ENCODE measurements around the gene CORO2B. TPM values are rescaled to one million over a fixed set of nuclear protein-coding genes. Genes with fewer than 3 reads are reported as not detected.

The CORO2B gene
- polyA plus RNA-seq, 1 donor from 2014 or later = 15.1 TPM

GRCh38 chr15:68564173-68564572 lies 14.6 kb upstream of the CORO2B start:
- no peak overlapping the region for H3K27ac ChIP-seq (ENCODE audit: low read length)
- no peaks in the 10 kb centered on the region for H3K9me2 ChIP-seq (ENCODE audit: insufficient read depth, low read length)
- no peak overlapping the region for H3K9ac ChIP-seq (ENCODE audit: low read length)
- TF ChIP-seq EZH2 (IDR thresholded peaks at IDR 0.05; ENCODE audit: borderline replicate concordance, insufficient read depth, low read length, poor library complexity, severe bottlenecking) = no peak
- TF ChIP-seq SMC3 (conservative IDR thresholded peaks at IDR 0.05; ENCODE audit: poor library complexity) = no peak
- no peak for TF ChIP-seq POLR2AphosphoS5 (IDR thresholded peaks at IDR 0.05)
- TF ChIP-seq CTCF (IDR thresholded peaks at IDR 0.05; ENCODE audit: poor library complexity, severe bottlenecking) = no peak
- TF ChIP-seq REST (IDR thresholded peaks at IDR 0.05; ENCODE audit: borderline replicate concordance) = no peak
- TF ChIP-seq EP300 (conservative IDR thresholded peaks at IDR 0.05; ENCODE audit: poor library complexity, severe bottlenecking) = no peak
- no peak for TF ChIP-seq TAF1 (IDR thresholded peaks at IDR 0.05; ENCODE audit: low read depth)
- TF ChIP-seq MXI1 (conservative IDR thresholded peaks at IDR 0.05; ENCODE audit: poor library complexity, severe bottlenecking) = no peak
- no peaks in the 10 kb centered on the region for H4K20me1 ChIP-seq (ENCODE audit: insufficient read depth)
- no peaks in the 10 kb centered on the region for H3K27me3 ChIP-seq (ENCODE audit: insufficient read depth, low read depth, low read length)
- no peak overlapping the region for H3K4me2 ChIP-seq (ENCODE audit: low read length)
- no peak overlapping the region for H2AFZ ChIP-seq (ENCODE audit: low read depth, low read length)
- H3K9me3 ChIP-seq (ENCODE audit: low read length) = no peaks in the 10 kb centered on the region
- no peak overlapping the region for H3K4me3 ChIP-seq (ENCODE audit: low read length)
- no peaks in the 10 kb centered on the region for H3K36me3 ChIP-seq (ENCODE audit: insufficient read depth, low read length)
- no peaks in the 10 kb centered on the region for H3F3A ChIP-seq (ENCODE audit: insufficient read depth, low read length, poor library complexity, severe bottlenecking)
- H3K79me2 ChIP-seq (replicated peaks; ENCODE audit: insufficient read depth, low read length) = no peaks in the 10 kb centered on the region

- no peaks in the 10 kb centered on the region for H3K79me2 ChIP-seq (replicated peaks; ENCODE audit: insufficient read depth, low read length)
- no peaks in the 10 kb centered on the region for H3K9me2 ChIP-seq (ENCODE audit: insufficient read depth, low read length)
- H4K20me1 ChIP-seq (ENCODE audit: insufficient read depth) = no peaks in the 10 kb centered on the region
- H3F3A ChIP-seq (ENCODE audit: insufficient read depth, low read length, poor library complexity, severe bottlenecking) = no peaks in the 10 kb centered on the region
- H2AFZ ChIP-seq (ENCODE audit: low read depth, low read length) = no peak overlapping the region
- no peak overlapping the region for H3K4me3 ChIP-seq (ENCODE audit: low read length)
- TF ChIP-seq SMC3 (conservative IDR thresholded peaks at IDR 0.05; ENCODE audit: poor library complexity) (no peak), CTCF (IDR thresholded peaks at IDR 0.05; ENCODE audit: poor library complexity, severe bottlenecking) (no peak), EP300 (conservative IDR thresholded peaks at IDR 0.05; ENCODE audit: poor library complexity, severe bottlenecking) (no peak)
- no peak overlapping the region for H3K9ac ChIP-seq (ENCODE audit: low read length)
- H3K27me3 ChIP-seq (ENCODE audit: insufficient read depth, low read depth, low read length) = no peaks in the 10 kb centered on the region
- no peak overlapping the region for H3K4me2 ChIP-seq (ENCODE audit: low read length)
- H3K9me3 ChIP-seq (ENCODE audit: low read length) = no peaks in the 10 kb centered on the region
- no peaks in the 10 kb centered on the region for H3K36me3 ChIP-seq (ENCODE audit: insufficient read depth, low read length)
- no peak overlapping the region for H3K27ac ChIP-seq (ENCODE audit: low read length)
Observed at GRCh38 chr15:68565234-68565633, 13.6 kb upstream of the CORO2B start.

Data from neural cell (in vitro differentiated cells).